HepG2 (cell line): ENCODE results near the gene GRIP1.

Experiments used
- ATF7 ChIP-seq, 2 experiments: fragments of 450-650 bp in 1 of 2; sonication (generic) in 1 of 2; formaldehyde crosslinking in 1 of 2; IDR thresholded peaks; 2 replicates each; pipeline versions ENCODE4 v1.4.0 to v1.6.1; 2016 to 2020; ENCODE audit warnings: antibody characterized with exemption in 1 of 2, mild to moderate bottlenecking in 1 of 2, missing genetic modification reagents in 1 of 2
- HCFC1 ChIP-seq: fragments of 150-350 bp; IDR thresholded peaks from 2 replicates; pipeline ENCODE4 v1.6.1; 2014; ENCODE audit warnings: low read depth, low read length
- JDP2 ChIP-seq: sonication (generic); formaldehyde crosslinking; IDR thresholded peaks from 2 replicates; pipeline ENCODE4 v1.8.1; 2022; ENCODE audit warnings: missing genetic modification reagents, borderline replicate concordance
- KDM5B ChIP-seq: sonication (generic); formaldehyde crosslinking; IDR thresholded peaks from 2 replicates; pipeline ENCODE4 v1.4.0; 2020; ENCODE audit warnings: missing genetic modification reagents, mild to moderate bottlenecking, borderline replicate concordance
- ZNF274 ChIP-seq: sonication (generic); formaldehyde crosslinking; IDR thresholded peaks from 2 replicates; pipeline ENCODE4 v1.5.1; 2020; ENCODE audit warnings: mild to moderate bottlenecking, missing genetic modification reagents
- ZNF615 ChIP-seq: sonication (generic); formaldehyde crosslinking; IDR thresholded peaks from 2 replicates; pipeline ENCODE4 v1.5.0; 2020; ENCODE audit warnings: mild to moderate bottlenecking, missing genetic modification reagents, borderline replicate concordance

- no peak for TF ChIP-seq HCFC1
- TF ChIP-seq ATF7 (IDR thresholded peaks at IDR 0.05): no peak
- TF ChIP-seq ATF7 (CRISPR knock-in tag; IDR thresholded peaks at IDR 0.05): no peak
- TF ChIP-seq KDM5B (CRISPR knock-in tag): no peak
- TF ChIP-seq ZNF615 (CRISPR knock-in tag): no peak
- no peak for TF ChIP-seq JDP2 (CRISPR knock-in tag)
- no peak for TF ChIP-seq ZNF274 (CRISPR knock-in tag)
Observed at GRCh38 chr12:66603461-66603860, 75.4 kb downstream of the GRIP1 start.
